H9 (cell line): ENCODE measurements around the gene ARHGAP26. TPM values are rescaled to one million over a fixed set of nuclear protein-coding genes. Genes with fewer than 3 reads are reported as not detected.

ENCODE experiments used
- DNase-seq: peaks from one replicate; pipeline ENCODE4 v3.0.0-alpha.2; 2017
- H2AFZ ChIP-seq: one replicate; pipeline ENCODE4 v1.6.1; 2013; ENCODE audit warnings: mild to moderate bottlenecking, low read length, control low read depth, moderate library complexity
- H2AK5ac ChIP-seq: 2 replicates; pipeline ENCODE4 v1.6.1; 2013; ENCODE audit warnings: low read length, control low read depth, mixed read lengths; ENCODE audit not compliant: insufficient read length
- H2BK120ac ChIP-seq: one replicate; pipeline ENCODE4 v1.6.1; 2013; ENCODE audit warnings: low read depth, mild to moderate bottlenecking, low read length, control low read depth, inconsistent platforms; ENCODE audit not compliant: poor library complexity, severe bottlenecking
- H2BK12ac ChIP-seq: 2 replicates; pipeline ENCODE4 v1.6.1; 2013; ENCODE audit warnings: low read length, control low read depth, mixed read lengths, low read depth; ENCODE audit not compliant: insufficient read length
- H2BK15ac ChIP-seq: 2 replicates; pipeline ENCODE4 v1.6.1; 2013; ENCODE audit warnings: low read depth, low read length, control low read depth
- H2BK20ac ChIP-seq: one replicate; pipeline ENCODE4 v1.6.1; 2013; ENCODE audit warnings: low read depth, mild to moderate bottlenecking, low read length, control low read depth, inconsistent platforms; ENCODE audit not compliant: poor library complexity, severe bottlenecking
- H2BK5ac ChIP-seq: 2 replicates; pipeline ENCODE4 v1.6.1; 2013; ENCODE audit warnings: low read length, control low read depth, mixed read lengths; ENCODE audit not compliant: insufficient read length
- H3K14ac ChIP-seq: 2 replicates; pipeline ENCODE4 v1.6.1; 2013; ENCODE audit warnings: low read length, control low read depth; ENCODE audit not compliant: insufficient read depth
- H3K18ac ChIP-seq: 2 replicates; pipeline ENCODE4 v1.6.1; 2013; ENCODE audit warnings: low read depth, mild to moderate bottlenecking, mixed read lengths, low read length, control low read depth; ENCODE audit not compliant: insufficient read length
- H3K23ac ChIP-seq: 2 replicates; pipeline ENCODE4 v1.6.1; 2013; ENCODE audit warnings: low read length, control low read depth, mixed read lengths, low read depth; ENCODE audit not compliant: insufficient read length
- H3K23me2 ChIP-seq: 2 replicates; pipeline ENCODE4 v1.6.1; 2013; ENCODE audit warnings: low read depth, mild to moderate bottlenecking, mixed read lengths, low read length, control low read depth; ENCODE audit not compliant: insufficient read length, poor library complexity, severe bottlenecking
- H3K27ac ChIP-seq: 2 replicates; pipeline ENCODE4 v1.5.1; 2013; ENCODE audit warnings: low read length, control low read depth, mixed read lengths, low read depth; ENCODE audit not compliant: insufficient read length
- H3K27me3 ChIP-seq: 2 replicates; pipeline ENCODE4 v1.6.1; 2013; ENCODE audit warnings: low read length, control low read depth, inconsistent platforms; ENCODE audit not compliant: insufficient read depth
- H3K4ac ChIP-seq: 2 replicates; pipeline ENCODE4 v1.6.1; 2013; ENCODE audit warnings: low read depth, mild to moderate bottlenecking, control low read depth, inconsistent platforms, low read length, moderate library complexity
- H3K4me1 ChIP-seq: 2 replicates; pipeline ENCODE4 v1.6.1; 2013; ENCODE audit warnings: low read length, control low read depth, inconsistent platforms; ENCODE audit not compliant: insufficient read depth
- H3K4me2 ChIP-seq: 2 replicates; pipeline ENCODE4 v1.6.1; 2013; ENCODE audit warnings: low read length, control low read depth, mixed read lengths; ENCODE audit not compliant: insufficient read length, insufficient read depth
- H3K56ac ChIP-seq: 2 replicates; pipeline ENCODE4 v1.6.1; 2013; ENCODE audit warnings: low read depth, mild to moderate bottlenecking, mixed read lengths, low read length, control low read depth; ENCODE audit not compliant: insufficient read length
- H3K79me1 ChIP-seq: 2 replicates; pipeline ENCODE4 v1.6.1; 2013; ENCODE audit warnings: low read depth, mild to moderate bottlenecking, moderate library complexity, low read length, control low read depth, inconsistent platforms; ENCODE audit not compliant: insufficient read depth, poor library complexity, severe bottlenecking
- H3K79me2 ChIP-seq: 2 replicates; pipeline ENCODE4 v1.6.1; 2013; ENCODE audit warnings: low read length, control low read depth, inconsistent platforms; ENCODE audit not compliant: insufficient read depth
- H3K9ac ChIP-seq: 2 replicates; pipeline ENCODE4 v1.6.1; 2013; ENCODE audit warnings: low read length, control low read depth, mixed read lengths; ENCODE audit not compliant: insufficient read length; ENCODE audit errors: extremely low read depth
- H3K9me3 ChIP-seq: one replicate; pipeline ENCODE4 v1.6.1; 2013; ENCODE audit warnings: low read depth, low read length, inconsistent platforms; ENCODE audit not compliant: control insufficient read depth
- H3T11ph ChIP-seq: one replicate; pipeline ENCODE4 v1.6.1; 2013; ENCODE audit warnings: mild to moderate bottlenecking, low read length, control low read depth, inconsistent platforms
- H4K20me1 ChIP-seq: one replicate; pipeline ENCODE4 v1.6.1; 2013; ENCODE audit not compliant: control insufficient read depth, insufficient read length, insufficient read depth
- H4K5ac ChIP-seq: 2 replicates; pipeline ENCODE4 v1.6.1; 2013; ENCODE audit warnings: low read depth, mild to moderate bottlenecking, mixed read lengths, low read length, control low read depth; ENCODE audit not compliant: insufficient read length
- H4K8ac ChIP-seq: replicated peaks from 2 replicates; pipeline ENCODE4 v1.6.1; 2013; ENCODE audit warnings: low read length, control low read depth, mixed read lengths, low read depth; ENCODE audit not compliant: insufficient read length
- H4K91ac ChIP-seq: 2 replicates; pipeline ENCODE4 v1.6.1; 2013; ENCODE audit warnings: low read depth, mild to moderate bottlenecking, moderate library complexity, mixed read lengths, low read length, control low read depth; ENCODE audit not compliant: insufficient read length
- H3K27ac Mint-ChIP-seq, 3 experiments: 2 replicates in 2 of 3; 3 replicates in 1 of 3; pipeline ENCODE4 v1.8.0; 2020 to 2021; ENCODE audit warnings: mixed read lengths in 3 of 3, mild to moderate bottlenecking in 1 of 3, moderate library complexity in 1 of 3
- H3K27me3 Mint-ChIP-seq: 2 replicates; pipeline ENCODE4 v1.8.0; 2021; ENCODE audit warnings: low read depth, mild to moderate bottlenecking, moderate library complexity, mixed read lengths
- H3K36me3 Mint-ChIP-seq, 3 experiments: 2 replicates in 2 of 3; 3 replicates in 1 of 3; pipeline ENCODE4 v1.8.0; 2020 to 2021; ENCODE audit warnings: low read depth in 3 of 3, mixed read lengths in 3 of 3; ENCODE audit not compliant: insufficient read depth in 1 of 3
- H3K4me1 Mint-ChIP-seq, 2 experiments: 2 replicates each; pipeline ENCODE4 v1.8.0; 2020; ENCODE audit warnings: mixed read lengths in 2 of 2
- H3K4me3 Mint-ChIP-seq, 2 experiments: 2 replicates in 1 of 2; 3 replicates in 1 of 2; pipeline ENCODE4 v1.8.0; 2020 to 2021; ENCODE audit warnings: mild to moderate bottlenecking in 2 of 2, mixed read lengths in 2 of 2, moderate library complexity in 1 of 2
- H3K9me3 Mint-ChIP-seq, 2 experiments: 2 replicates in 1 of 2; 3 replicates in 1 of 2; pipeline ENCODE4 v1.8.0; 2020; ENCODE audit warnings: mild to moderate bottlenecking in 2 of 2, mixed read lengths in 2 of 2, moderate library complexity in 1 of 2
- total RNA-seq: library from RNA; stranded (reverse); gene quantifications from 2 replicates; pipeline ENCODE4 v1.2.1, GENCODE V29; 2021
- TF ChIP-seq, protein P1 (sequence below): fragments of 200-600 bp; sonication (generic); conservative IDR thresholded peaks from 3 replicates; pipeline ENCODE4 v1.8.0; 2021; ENCODE audit warnings: antibody characterized with exemption, mild to moderate bottlenecking

ARHGAP26 gene
- total RNA-seq, 1 experiment from 2014 or later, result 13.8 TPM

DNA sequence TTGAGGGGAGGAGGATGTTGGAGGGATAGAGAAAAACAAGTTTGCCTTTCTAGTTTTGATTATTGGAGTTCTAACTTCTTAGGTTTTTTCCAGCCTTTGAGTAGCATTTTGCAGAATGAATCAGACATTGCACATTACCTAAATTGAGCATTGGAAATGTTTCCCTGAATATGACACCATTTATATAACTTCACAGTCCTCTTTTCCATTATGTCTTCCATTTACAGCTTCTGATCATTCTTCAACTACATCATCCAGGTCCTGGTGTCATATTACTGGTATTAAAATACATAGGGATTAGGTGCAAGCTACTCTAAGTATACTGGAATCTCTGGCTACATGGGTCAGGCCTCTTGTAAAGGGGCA lies 286.1 kb downstream of the ARHGAP26 start:
- no peak overlapping the region for H3K4ac ChIP-seq
- Mint-ChIP-seq H3K4me3 (no peak overlapping the region), H3K36me3 (peaks cover 7 to 18% (median 14%) of the 10 kb centered on the region in 3 experiments; a peak in 5 of 7 replicates), H3K4me1 (peaks cover 14 to 26% of the 10 kb centered on the region in 2 experiments), H3K27ac (no peak overlapping the region), H3K9me3 (no peaks in the 10 kb centered on the region), H3K27me3 (no peaks in the 10 kb centered on the region)
- H3K79me1 ChIP-seq, result no peaks in the 10 kb centered on the region
- no peak overlapping the region for H4K5ac ChIP-seq
- peaks cover 4% of the 10 kb centered on the region; the same call in 1 of the 2 replicates for H3K4me1 ChIP-seq
- H3K18ac ChIP-seq, result no peak overlapping the region
- no peak overlapping the region for H2BK12ac ChIP-seq
- no peak overlapping the region for H3K27ac ChIP-seq
- TF ChIP-seq, protein P1, sequence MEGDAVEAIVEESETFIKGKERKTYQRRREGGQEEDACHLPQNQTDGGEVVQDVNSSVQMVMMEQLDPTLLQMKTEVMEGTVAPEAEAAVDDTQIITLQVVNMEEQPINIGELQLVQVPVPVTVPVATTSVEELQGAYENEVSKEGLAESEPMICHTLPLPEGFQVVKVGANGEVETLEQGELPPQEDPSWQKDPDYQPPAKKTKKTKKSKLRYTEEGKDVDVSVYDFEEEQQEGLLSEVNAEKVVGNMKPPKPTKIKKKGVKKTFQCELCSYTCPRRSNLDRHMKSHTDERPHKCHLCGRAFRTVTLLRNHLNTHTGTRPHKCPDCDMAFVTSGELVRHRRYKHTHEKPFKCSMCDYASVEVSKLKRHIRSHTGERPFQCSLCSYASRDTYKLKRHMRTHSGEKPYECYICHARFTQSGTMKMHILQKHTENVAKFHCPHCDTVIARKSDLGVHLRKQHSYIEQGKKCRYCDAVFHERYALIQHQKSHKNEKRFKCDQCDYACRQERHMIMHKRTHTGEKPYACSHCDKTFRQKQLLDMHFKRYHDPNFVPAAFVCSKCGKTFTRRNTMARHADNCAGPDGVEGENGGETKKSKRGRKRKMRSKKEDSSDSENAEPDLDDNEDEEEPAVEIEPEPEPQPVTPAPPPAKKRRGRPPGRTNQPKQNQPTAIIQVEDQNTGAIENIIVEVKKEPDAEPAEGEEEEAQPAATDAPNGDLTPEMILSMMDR, result no peak
- no peak overlapping the region for H2BK15ac ChIP-seq
- no peak overlapping the region for H4K8ac ChIP-seq
- no peak overlapping the region for H2AFZ ChIP-seq
- H3K79me2 ChIP-seq, result no peaks in the 10 kb centered on the region
- no peak overlapping the region for H3K56ac ChIP-seq
- no peak overlapping the region for H3T11ph ChIP-seq
- no peaks in the 10 kb centered on the region for H4K20me1 ChIP-seq
- no peak overlapping the region for H3K23ac ChIP-seq
- H2AK5ac ChIP-seq, result no peak overlapping the region
- no peak overlapping the region for H2BK120ac ChIP-seq
- H3K27me3 ChIP-seq, result no peaks in the 10 kb centered on the region
- no peak overlapping the region for H3K4me2 ChIP-seq
- no peaks in the 10 kb centered on the region for H3K9me3 ChIP-seq
- H2BK20ac ChIP-seq, result no peak overlapping the region
- H3K9ac ChIP-seq, result no peak overlapping the region
- H3K14ac ChIP-seq, result no peak overlapping the region
- no peak for DNase-seq
- no peaks in the 10 kb centered on the region for H3K23me2 ChIP-seq
- H4K91ac ChIP-seq, result no peak overlapping the region
- no peak overlapping the region for H2BK5ac ChIP-seq
